ENCODE measurements around the gene OTOG. TPM values are rescaled to one million over a fixed set of nuclear protein-coding genes. Genes with fewer than 3 reads are reported as not detected.

The OTOG gene
- total RNA-seq, 1 experiment from 2014 or later = 0.35 TPM

DNA sequence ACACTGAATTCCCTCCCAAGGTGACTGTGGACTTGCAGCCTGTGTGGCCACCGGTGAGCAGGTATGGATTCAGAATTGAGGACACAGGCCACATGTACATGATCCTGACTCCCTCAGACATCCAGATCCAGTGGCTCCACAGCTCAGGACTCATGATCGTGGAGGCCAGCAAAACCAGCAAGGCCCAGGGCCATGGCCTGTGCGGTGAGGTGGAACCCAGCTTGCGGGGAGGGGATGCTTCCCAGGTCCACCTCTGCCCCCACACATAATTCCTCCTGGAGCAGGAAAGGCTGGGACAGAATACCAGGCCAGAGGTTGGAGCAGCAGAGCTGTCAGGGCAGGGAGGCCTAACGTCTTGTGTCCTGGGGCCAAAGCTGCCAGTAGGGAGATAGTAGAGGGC lies 82.1 kb downstream of the OTOG start:
- H4K8ac ChIP-seq (replicated peaks; ENCODE audit: insufficient read length, low read depth, low read length) = no peak overlapping the region
- DNase-seq = no peak
- H3K27me3 ChIP-seq (ENCODE audit: insufficient read depth, low read length) = no peaks in the 10 kb centered on the region
- H2BK15ac ChIP-seq (ENCODE audit: low read depth, low read length) = no peak overlapping the region
- no peaks in the 10 kb centered on the region for H3K9me3 Mint-ChIP-seq
- no peak overlapping the region for H2AFZ ChIP-seq (ENCODE audit: low read length)
- H3K36me3 Mint-ChIP-seq (ENCODE audit: insufficient read depth in 1 of 3, low read depth in 3 of 3) = no peaks in the 10 kb centered on the region; a peak in 1 of 7 replicates
- H3K4ac ChIP-seq (ENCODE audit: low read depth, low read length) = no peak overlapping the region
- WGBS (ENCODE audit: extremely low coverage, insufficient read length, low lambda C conversion rate) = no CpG with 5 or more reads among the region's 5 CpGs
- H3K4me1 Mint-ChIP-seq = peaks cover 0 to 1% of the 10 kb centered on the region in 2 experiments; a peak in 2 of 4 replicates
- no peaks in the 10 kb centered on the region for H3K79me1 ChIP-seq (ENCODE audit: insufficient read depth, low read depth, low read length, poor library complexity, severe bottlenecking)
- H3K23ac ChIP-seq (ENCODE audit: insufficient read length, low read depth, low read length) = no peak overlapping the region
- H3T11ph ChIP-seq (ENCODE audit: low read length) = no peak overlapping the region
- H3K4me3 Mint-ChIP-seq = no peak overlapping the region
- no peak overlapping the region for H3K18ac ChIP-seq (ENCODE audit: insufficient read length, low read depth, low read length)
- no peak overlapping the region for H2BK120ac ChIP-seq (ENCODE audit: low read depth, low read length, poor library complexity, severe bottlenecking)
- H2BK5ac ChIP-seq (ENCODE audit: insufficient read length, low read length) = no peak overlapping the region
- no peaks in the 10 kb centered on the region for H4K20me1 ChIP-seq (ENCODE audit: control insufficient read depth, insufficient read depth, insufficient read length)
- no peak overlapping the region for H2AK5ac ChIP-seq (ENCODE audit: insufficient read length, low read length)
- no peak overlapping the region for H3K9ac ChIP-seq (ENCODE audit: extremely low read depth, insufficient read length, low read length)
- no peak overlapping the region for H2BK12ac ChIP-seq (ENCODE audit: insufficient read length, low read depth, low read length)
- H3K27ac ChIP-seq (ENCODE audit: insufficient read length, low read depth, low read length) = no peak overlapping the region
- no peak overlapping the region for H2BK20ac ChIP-seq (ENCODE audit: low read depth, low read length, poor library complexity, severe bottlenecking)
- no peak overlapping the region for H3K56ac ChIP-seq (ENCODE audit: insufficient read length, low read depth, low read length)
- peaks cover 52% of the 10 kb centered on the region for H3K27me3 Mint-ChIP-seq (ENCODE audit: low read depth)
- H4K91ac ChIP-seq (ENCODE audit: insufficient read length, low read depth, low read length) = no peak overlapping the region
- no peaks in the 10 kb centered on the region for H3K79me2 ChIP-seq (ENCODE audit: insufficient read depth, low read length)
- H3K27ac Mint-ChIP-seq = no peak overlapping the region
- no peaks in the 10 kb centered on the region for H3K4me1 ChIP-seq (ENCODE audit: insufficient read depth, low read length)
- no peak overlapping the region for H3K14ac ChIP-seq (ENCODE audit: insufficient read depth, low read length)
- no peak overlapping the region for H3K4me2 ChIP-seq (ENCODE audit: insufficient read depth, insufficient read length, low read length)
- H4K5ac ChIP-seq (ENCODE audit: insufficient read length, low read depth, low read length) = no peak overlapping the region
- TF ChIP-seq, protein P1, sequence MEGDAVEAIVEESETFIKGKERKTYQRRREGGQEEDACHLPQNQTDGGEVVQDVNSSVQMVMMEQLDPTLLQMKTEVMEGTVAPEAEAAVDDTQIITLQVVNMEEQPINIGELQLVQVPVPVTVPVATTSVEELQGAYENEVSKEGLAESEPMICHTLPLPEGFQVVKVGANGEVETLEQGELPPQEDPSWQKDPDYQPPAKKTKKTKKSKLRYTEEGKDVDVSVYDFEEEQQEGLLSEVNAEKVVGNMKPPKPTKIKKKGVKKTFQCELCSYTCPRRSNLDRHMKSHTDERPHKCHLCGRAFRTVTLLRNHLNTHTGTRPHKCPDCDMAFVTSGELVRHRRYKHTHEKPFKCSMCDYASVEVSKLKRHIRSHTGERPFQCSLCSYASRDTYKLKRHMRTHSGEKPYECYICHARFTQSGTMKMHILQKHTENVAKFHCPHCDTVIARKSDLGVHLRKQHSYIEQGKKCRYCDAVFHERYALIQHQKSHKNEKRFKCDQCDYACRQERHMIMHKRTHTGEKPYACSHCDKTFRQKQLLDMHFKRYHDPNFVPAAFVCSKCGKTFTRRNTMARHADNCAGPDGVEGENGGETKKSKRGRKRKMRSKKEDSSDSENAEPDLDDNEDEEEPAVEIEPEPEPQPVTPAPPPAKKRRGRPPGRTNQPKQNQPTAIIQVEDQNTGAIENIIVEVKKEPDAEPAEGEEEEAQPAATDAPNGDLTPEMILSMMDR (conservative IDR thresholded peaks at IDR 0.05) = no peak
- H3K9me3 ChIP-seq (ENCODE audit: control insufficient read depth, low read depth, low read length) = no peaks in the 10 kb centered on the region
- no peaks in the 10 kb centered on the region for H3K23me2 ChIP-seq (ENCODE audit: insufficient read length, low read depth, low read length, poor library complexity, severe bottlenecking)
